Sigmoid colon (tissue), 4 donors: ENCODE data around the gene SPESP1.

ENCODE experiments used
- EP300 ChIP-seq, 4 donors: sonication (generic); formaldehyde crosslinking; IDR thresholded peaks; one replicate each; pipeline ENCODE4 v1.6.1; 2017; ENCODE audit warnings: antibody characterized with exemption in 4 of 4
- POLR2A ChIP-seq, 2 donors: fragments of 450-650 bp; IDR thresholded peaks; one replicate each; pipeline ENCODE4 v1.6.1; 2016; ENCODE audit warnings: antibody characterized with exemption in 2 of 2, mild to moderate bottlenecking in 2 of 2, moderate library complexity in 2 of 2
- POLR2AphosphoS5 ChIP-seq, 4 donors: sonication (generic); formaldehyde crosslinking; IDR thresholded peaks; one replicate each; pipeline ENCODE4 v1.6.1; 2017; ENCODE audit warnings: antibody characterized with exemption in 4 of 4
- TF ChIP-seq, protein P1 (sequence below), 4 experiments: fragments of 450-650 bp in 3 of 4; fragments of 200-600 bp in 1 of 4; IDR thresholded peaks; one replicate each; pipeline ENCODE4 v1.5.1; 2016 to 2019; ENCODE audit warnings: antibody characterized with exemption in 4 of 4, mild to moderate bottlenecking in 3 of 4, moderate library complexity in 2 of 4

DNA sequence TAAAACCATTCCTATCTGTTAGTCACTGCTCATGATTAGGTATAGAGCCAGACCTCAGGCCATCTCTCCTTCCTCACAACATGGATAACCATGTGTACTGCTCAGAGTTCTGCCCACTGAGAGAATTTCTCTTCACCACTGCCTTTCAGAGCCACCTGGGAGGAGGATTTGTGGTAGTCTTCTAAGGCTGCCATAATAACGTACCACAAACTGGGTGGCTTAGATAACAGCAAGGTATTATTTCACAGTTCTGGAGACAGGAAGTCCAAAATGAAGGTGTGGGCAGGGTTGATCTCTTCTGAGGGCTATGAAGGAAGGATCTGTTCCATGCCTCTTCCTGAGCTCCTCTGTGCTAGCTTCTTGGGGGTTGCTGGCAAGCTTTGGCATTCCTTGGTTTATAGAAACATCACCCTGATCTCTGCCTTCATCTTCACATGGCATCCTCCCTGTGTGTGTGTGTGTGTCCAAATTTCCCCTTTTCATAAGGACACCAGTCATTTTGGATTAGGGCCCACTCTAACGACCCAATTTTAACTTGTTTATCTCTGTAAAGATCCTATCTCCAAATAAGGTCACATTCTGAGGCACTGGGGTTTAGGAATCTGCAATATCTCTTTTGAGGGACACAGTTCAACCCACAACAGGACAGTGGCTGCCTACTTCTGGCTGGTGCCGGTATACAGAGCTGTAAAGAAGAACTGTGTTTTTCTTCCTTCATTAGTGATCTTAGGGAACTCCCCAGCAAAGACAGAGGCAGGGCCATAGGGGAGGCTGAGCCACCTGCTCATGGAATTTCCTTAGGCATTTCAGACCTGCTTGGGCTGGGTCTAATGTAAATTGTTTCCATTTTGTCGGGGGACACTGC is 42.1 kb downstream of the SPESP1 start:
- TF ChIP-seq POLR2A (IDR thresholded peaks at IDR 0.05) = no peak
- TF ChIP-seq, protein P1, sequence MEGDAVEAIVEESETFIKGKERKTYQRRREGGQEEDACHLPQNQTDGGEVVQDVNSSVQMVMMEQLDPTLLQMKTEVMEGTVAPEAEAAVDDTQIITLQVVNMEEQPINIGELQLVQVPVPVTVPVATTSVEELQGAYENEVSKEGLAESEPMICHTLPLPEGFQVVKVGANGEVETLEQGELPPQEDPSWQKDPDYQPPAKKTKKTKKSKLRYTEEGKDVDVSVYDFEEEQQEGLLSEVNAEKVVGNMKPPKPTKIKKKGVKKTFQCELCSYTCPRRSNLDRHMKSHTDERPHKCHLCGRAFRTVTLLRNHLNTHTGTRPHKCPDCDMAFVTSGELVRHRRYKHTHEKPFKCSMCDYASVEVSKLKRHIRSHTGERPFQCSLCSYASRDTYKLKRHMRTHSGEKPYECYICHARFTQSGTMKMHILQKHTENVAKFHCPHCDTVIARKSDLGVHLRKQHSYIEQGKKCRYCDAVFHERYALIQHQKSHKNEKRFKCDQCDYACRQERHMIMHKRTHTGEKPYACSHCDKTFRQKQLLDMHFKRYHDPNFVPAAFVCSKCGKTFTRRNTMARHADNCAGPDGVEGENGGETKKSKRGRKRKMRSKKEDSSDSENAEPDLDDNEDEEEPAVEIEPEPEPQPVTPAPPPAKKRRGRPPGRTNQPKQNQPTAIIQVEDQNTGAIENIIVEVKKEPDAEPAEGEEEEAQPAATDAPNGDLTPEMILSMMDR (IDR thresholded peaks at IDR 0.05) = no peak
- TF ChIP-seq EP300 (IDR thresholded peaks at IDR 0.05) = no peak
- TF ChIP-seq POLR2AphosphoS5 (IDR thresholded peaks at IDR 0.05) = no peak
